OCI-LY1 (cell line): Measurements from ENCODE around the gene AFF1.

Experiments
- CTCF ChIP-seq: fragments of 200-600 bp; sonication (generic), shearing (Covaris generic); IDR thresholded peaks from 2 replicates; pipeline ENCODE4 v1.5.1; 2017; ENCODE audit warnings: mild to moderate bottlenecking, antibody characterized with exemption, low read length, moderate library complexity, mixed read lengths
- EZH2 ChIP-seq: fragments of 200-600 bp; sonication (generic), shearing (Covaris generic); IDR thresholded peaks from 2 replicates; pipeline ENCODE4 v1.8.0; 2017; ENCODE audit warnings: borderline replicate concordance, mixed run types, mild to moderate bottlenecking, antibody characterized with exemption, low read length, moderate library complexity, mixed read lengths

GRCh38 chr4:87012265-87012953 is 77.6 kb downstream of the AFF1 start:
- TF ChIP-seq CTCF (no peak), EZH2 (no peak)
